ENCODE results near the gene CARD9.

GRCh38 chr9:136377341-136378169 lies 4.1 kb upstream of the CARD9 start:
- no peak for TF ChIP-seq POLR2A (IDR thresholded peaks at IDR 0.05)
- TF ChIP-seq CTCF (IDR thresholded peaks at IDR 0.05) = no peak

Data from thyroid gland (tissue), 4 donors.